Tibial artery (tissue), 4 donors: ENCODE data around the gene NDUFS8.
"Not testable (repeated sequence)": the region's sequence is repeated elsewhere in the genome, so short reads cannot be mapped to it uniquely, and the experiment has no call there.

Experiments
- DNase-seq, 2 donors: peaks; one replicate each; pipeline ENCODE4 v3.0.0-alpha.2; 2019
- H3K27ac ChIP-seq, 2 donors: fragments of 200-600 bp; sonication (generic) in 1 of 2; 1 replicate in 1 of 2; 2 replicates in 1 of 2; pipeline ENCODE4 v1.5.1; 2018 to 2019; ENCODE audit warnings: mild to moderate bottlenecking in 1 of 2
- H3K27me3 ChIP-seq, 2 donors: fragments of 200-600 bp; sonication (generic) in 1 of 2; one replicate each; pipeline versions ENCODE4 v1.5.1 to v1.6.0; 2016 to 2019
- H3K36me3 ChIP-seq, 3 donors: fragments of 200-600 bp; sonication (generic) in 2 of 3; one replicate each; pipeline ENCODE4 v1.5.1; 2016 to 2019; ENCODE audit warnings: mild to moderate bottlenecking in 2 of 3
- H3K4me1 ChIP-seq, 4 donors: fragments of 200-600 bp; sonication (generic) in 2 of 4; 1 replicate in 3 of 4; 2 replicates in 1 of 4; pipeline ENCODE4 v1.5.1; 2016 to 2019
- H3K4me3 ChIP-seq, 2 donors: fragments of 200-600 bp; sonication (generic) in 1 of 2; 1 replicate in 1 of 2; 2 replicates in 1 of 2; pipeline ENCODE4 v1.5.1; 2018 to 2019; ENCODE audit warnings: mild to moderate bottlenecking in 2 of 2
- H3K9me3 ChIP-seq, 3 donors: fragments of 200-600 bp; sonication (generic) in 1 of 3; one replicate each; pipeline ENCODE4 v1.5.1; 2016 to 2019
- CTCF ChIP-seq, 2 experiments: fragments of 200-600 bp in 1 of 2; fragments of 450-650 bp in 1 of 2; IDR thresholded peaks; one replicate each; pipeline ENCODE4 v1.5.1; 2017 to 2019; ENCODE audit warnings: antibody characterized with exemption in 2 of 2, mild to moderate bottlenecking in 1 of 2, moderate library complexity in 1 of 2
- intact Hi-C: fragments of 100-400 bp; cut with DNase I; formaldehyde crosslinking; loops from one replicate; pipeline ENCODE4 v1.15.0; 2023; ENCODE audit warnings: low total_unique reads

NDUFS8 gene

GRCh38 chr11:68030318-68031143 is at the start of gene NDUFS8:
TSS of gene NDUFS8 (plus strand) at chr11:68030681. CDS start at chr11:68032152, 1,471 bp downstream.
- peak; percentile 98 for DNase-seq
- Histone ChIP-seq H3K4me3 (peak within 1 kb of the TSS; percentile 64 to 78), H3K36me3 (peaks cover 0 to 35% (median 20%) of the 10 kb centered on the region in 3 donors), H3K4me1 (peaks cover 0 to 30% (median 21%) of the 10 kb centered on the region in 4 donors), H3K27ac (peak within 1 kb of the TSS; percentile 80 to 81), H3K27me3 (no peaks in the 10 kb centered on the region), H3K9me3 (no peaks in the 10 kb centered on the region)
- intact Hi-C loops: no loop called here
- TF ChIP-seq CTCF (IDR thresholded peaks at IDR 0.05): no peak

GRCh38 chr11:67981226-67981625 is 49.3 kb upstream of the NDUFS8 start:
- H3K4me3 ChIP-seq, H3K4me1 ChIP-seq, H3K9me3 ChIP-seq, H3K36me3 ChIP-seq, H3K27ac ChIP-seq, DNase-seq, intact Hi-C loops: not testable (repeated sequence)
- peaks cover 0 to 28% of the 10 kb centered on the region in 2 donors for H3K27me3 ChIP-seq

- intact Hi-C loops, DNase-seq, H3K36me3 ChIP-seq, H3K9me3 ChIP-seq, H3K4me3 ChIP-seq, H3K27ac ChIP-seq, H3K4me1 ChIP-seq: not testable (repeated sequence)
- H3K27me3 ChIP-seq: peaks cover 0 to 22% of the 10 kb centered on the region in 2 donors
Observed at GRCh38 chr11:67982255-67982857, 48.1 kb upstream of the NDUFS8 start.

- Histone ChIP-seq H3K4me1 (no peaks in the 10 kb centered on the region), H3K36me3 (no peaks in the 10 kb centered on the region), H3K4me3 (no peak overlapping the region), H3K27ac (no peak overlapping the region), H3K27me3 (peaks cover 0 to 16% of the 10 kb centered on the region in 2 donors), H3K9me3 (no peaks in the 10 kb centered on the region)
- TF ChIP-seq CTCF (IDR thresholded peaks at IDR 0.05): no peak
- DNase-seq: no peak
- intact Hi-C loops: no loop called here
Observed at GRCh38 chr11:67983951-67984350, 46.5 kb upstream of the NDUFS8 start.

GRCh38 chr11:67985302-67985701 is 45.2 kb upstream of the NDUFS8 start:
- H3K27ac ChIP-seq, H3K36me3 ChIP-seq, H3K4me3 ChIP-seq, intact Hi-C loops, H3K9me3 ChIP-seq, H3K4me1 ChIP-seq, DNase-seq: not testable (repeated sequence)
- H3K27me3 ChIP-seq: peaks cover 0 to 16% of the 10 kb centered on the region in 2 donors

- H3K9me3 ChIP-seq, H3K36me3 ChIP-seq, intact Hi-C loops, H3K27ac ChIP-seq: not testable (repeated sequence)
- peak overlapping the region in 1 of 2 donors; percentile 31 for H3K4me3 ChIP-seq
- H3K27me3 ChIP-seq: peaks cover 0 to 13% of the 10 kb centered on the region in 2 donors
- peak in 1 of 2 donors; percentile 39 for DNase-seq
- peaks cover 0 to 12% (median 10%) of the 10 kb centered on the region in 4 donors for H3K4me1 ChIP-seq
Observed at GRCh38 chr11:67990546-67991346, 39.7 kb upstream of the NDUFS8 start.

GRCh38 chr11:67991347-67992121 is 38.9 kb upstream of the NDUFS8 start:
- intact Hi-C loops: not testable (repeated sequence)

More at GRCh38 chr11:67991347-67992121, 38.9 kb upstream of the NDUFS8 start:
- H3K27ac ChIP-seq, H3K9me3 ChIP-seq: not testable (repeated sequence)
- H3K4me1 ChIP-seq: peaks cover 0 to 12% (median 10%) of the 10 kb centered on the region in 4 donors
- peaks cover 0 to 13% of the 10 kb centered on the region in 2 donors for H3K27me3 ChIP-seq
- peak overlapping the region in 1 of 2 donors; percentile 31 for H3K4me3 ChIP-seq
- DNase-seq: peak in 1 of 2 donors; percentile 57
- H3K36me3 ChIP-seq: peaks cover 0 to 13% (median 5%) of the 10 kb centered on the region in 3 donors
